ENCODE results near the gene MPND.

Gene MPND

DNA sequence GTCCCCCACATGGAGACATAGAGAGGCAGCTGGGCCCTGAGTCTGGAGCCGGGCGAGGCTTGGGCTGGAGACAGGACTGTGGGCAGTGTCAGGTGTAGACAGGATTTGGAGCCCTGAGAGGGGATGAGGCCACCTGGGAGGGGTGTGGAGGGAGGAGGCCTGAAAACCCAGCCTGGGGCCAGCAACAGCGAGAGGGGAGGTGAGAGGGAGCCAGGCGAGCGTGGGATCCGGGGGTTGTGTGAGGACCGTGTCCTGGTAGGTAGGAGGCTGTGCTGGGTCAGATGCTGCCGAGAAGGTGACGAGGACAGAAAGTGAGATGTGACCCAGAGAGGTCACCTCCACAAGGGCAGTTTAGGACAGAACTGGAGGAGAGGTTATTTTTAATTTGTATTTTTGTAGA, 7.4 kb downstream of the MPND start:
- no peak for DNase-seq

DNA sequence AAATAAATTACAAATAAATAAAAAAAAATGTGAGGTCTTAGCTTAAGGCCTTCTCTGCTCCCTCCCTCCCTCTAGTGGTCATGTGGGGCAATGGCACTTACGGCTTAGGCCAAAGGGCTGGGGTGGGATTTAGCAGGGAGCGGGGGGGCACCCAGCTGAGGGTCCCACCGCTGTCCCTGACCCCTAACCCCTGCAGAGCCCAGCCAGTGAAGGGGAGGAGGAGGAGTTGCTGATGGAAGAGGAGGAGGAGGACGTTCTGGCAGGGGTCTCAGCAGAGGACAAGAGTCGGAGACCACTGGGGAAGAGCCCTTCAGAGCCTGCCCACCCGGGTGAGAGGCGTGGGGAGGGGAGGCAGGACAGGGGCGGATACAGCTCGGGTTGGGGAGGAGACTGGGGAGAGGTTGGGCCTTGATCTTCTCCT, 9.3 kb downstream of the MPND start:
- no peak for DNase-seq

DNA sequence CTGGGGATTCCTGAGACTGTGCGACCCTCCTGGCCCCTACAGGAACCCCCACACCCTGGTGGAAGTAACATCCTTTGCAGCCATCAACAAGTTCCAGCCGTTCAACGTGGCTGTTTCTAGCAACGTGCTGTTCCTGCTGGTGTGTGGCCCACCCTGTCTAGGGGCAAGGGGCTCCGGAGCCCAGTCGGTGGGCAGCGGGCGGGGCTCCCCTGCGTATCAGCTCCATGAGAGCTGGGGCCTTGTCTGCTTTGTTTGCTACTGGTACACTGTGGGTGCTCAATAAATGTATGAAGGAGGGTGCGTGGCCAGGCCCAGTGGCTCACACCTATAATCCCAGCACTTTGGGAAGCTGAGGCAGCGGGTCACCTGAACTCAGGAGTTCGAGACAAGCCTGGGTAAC, 10.9 kb downstream of the MPND start:
- DNase-seq, result no peak

DNA sequence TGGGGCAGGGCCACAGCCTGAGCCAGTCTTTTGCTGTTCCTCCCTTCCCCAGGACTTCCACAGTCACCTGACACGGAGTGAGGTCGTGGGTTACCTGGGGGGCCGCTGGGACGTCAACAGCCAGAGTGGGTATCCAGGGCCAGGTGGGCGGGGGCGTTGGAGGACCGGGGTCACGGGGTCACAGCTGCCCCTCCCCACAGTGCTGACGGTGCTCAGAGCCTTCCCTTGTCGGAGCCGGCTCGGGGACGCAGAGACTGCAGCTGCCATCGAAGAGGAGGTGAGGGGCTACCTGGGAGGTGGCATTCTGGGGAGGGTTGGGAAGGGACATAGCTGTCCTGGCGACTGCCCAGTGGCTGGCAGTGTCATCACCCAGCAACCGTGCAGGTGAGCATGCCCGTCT, 11.5 kb downstream of the MPND start:
- no peak for DNase-seq

DNA sequence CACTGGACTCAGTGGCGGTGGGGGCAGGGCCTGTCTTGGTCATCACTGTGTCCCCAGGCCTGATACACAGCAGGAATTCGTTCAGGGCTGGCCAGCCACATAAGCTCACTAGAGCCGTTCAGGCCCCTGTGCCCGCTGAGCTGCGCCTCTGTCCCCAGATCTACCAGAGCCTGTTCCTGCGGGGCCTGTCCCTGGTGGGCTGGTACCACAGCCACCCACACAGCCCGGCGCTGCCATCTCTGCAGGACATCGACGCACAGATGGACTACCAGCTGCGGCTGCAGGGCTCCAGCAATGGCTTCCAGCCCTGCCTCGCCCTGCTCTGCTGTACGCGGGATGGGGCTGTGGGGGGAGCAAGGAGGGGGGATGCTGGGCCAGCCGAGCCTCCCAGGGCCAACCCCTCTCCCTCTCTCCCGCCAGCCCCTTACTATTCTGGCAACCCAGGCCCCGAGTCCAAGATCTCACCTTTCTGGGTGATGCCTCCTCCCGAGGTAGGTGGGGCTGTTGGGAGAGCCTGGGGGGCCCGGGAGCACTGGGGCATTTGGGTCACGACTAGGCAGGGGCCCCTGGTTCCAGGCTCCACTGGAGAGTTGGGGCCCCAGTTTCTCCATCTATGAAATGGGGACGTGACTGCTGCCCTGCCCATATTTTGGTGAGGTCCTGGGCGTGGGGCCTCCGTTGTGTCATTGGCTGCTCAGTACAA, 13.9 kb downstream of the MPND start:
- no peak for DNase-seq

DNA sequence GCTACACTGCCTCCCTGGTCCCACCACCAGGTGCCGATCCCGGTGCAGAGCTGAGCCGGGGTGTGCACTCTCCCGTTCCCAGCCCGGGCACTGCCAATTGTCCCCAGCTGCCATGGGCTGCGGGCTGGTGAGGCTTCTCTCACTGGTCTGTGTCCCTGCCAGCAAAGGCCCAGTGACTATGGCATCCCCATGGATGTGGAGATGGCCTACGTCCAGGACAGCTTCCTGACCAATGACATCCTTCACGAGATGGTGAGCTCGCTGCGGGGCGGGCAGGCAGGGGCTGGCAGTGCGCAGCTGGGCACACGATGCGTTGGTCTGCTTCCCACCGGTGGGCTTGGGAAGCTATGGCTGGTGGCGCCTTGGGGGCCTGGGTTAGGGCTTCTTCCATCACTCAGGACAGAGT, 14.6 kb downstream of the MPND start:
- no peak for DNase-seq

DNA sequence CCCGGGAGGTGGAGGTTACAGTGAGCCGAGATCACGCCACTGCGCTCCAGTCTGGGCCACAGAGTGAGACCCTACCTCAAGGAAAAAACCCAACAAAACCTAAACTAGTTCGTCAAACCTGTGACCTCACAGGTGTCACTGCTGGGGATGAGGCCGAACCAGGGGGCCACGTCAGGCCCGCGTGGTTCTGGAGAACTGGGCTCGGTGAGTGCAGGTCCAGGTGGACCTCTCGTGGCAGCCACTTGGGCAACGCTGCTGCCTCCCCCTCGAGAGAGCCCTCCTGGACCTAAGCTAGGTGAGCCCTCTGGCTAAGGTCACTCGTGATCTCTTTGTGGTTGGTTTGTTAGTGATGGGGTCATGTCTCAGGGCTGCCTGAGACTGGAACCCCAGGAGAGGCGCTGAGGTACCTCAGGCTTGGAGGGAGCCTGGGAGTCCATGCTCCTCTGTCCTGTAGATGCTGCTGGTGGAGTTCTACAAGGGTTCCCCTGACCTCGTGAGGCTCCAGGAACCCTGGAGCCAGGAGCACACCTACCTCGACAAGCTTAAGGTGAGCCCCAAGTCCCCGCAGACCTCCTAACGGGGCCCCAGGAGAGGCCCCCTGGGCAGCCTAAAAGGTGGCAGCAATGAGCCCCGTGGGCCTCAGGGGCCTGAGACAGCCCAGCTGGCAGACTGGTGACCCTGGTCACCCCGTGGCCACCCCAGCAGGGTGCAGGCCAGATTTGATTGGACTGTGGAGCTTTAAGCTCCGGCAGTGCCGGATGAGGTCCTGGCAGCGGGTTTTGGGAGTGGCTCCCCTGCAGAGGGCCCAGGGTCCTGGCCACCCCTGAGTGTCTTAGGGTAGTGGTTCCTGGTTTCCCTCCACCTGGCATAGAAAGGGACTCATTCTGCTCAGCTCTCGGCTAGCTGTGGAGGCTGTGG, 15.6 kb downstream of the MPND start:
- no peak for DNase-seq

DNA sequence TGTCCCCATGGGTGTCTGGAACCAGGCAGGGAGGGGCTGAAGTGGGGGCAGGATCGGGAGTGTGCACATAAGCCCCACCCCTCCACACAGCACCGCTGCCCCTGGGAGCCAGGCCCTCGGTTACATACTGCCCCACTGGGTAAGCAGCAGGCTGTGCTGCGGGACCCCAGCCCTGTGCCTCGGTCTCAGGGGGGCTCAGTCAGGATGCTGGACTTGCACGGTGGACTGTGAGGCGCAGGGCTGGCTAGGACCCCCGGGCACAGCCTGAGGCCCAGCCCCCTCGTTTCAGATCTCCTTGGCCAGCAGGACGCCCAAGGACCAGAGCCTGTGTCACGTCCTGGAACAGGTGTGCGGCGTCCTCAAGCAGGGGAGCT, 16.3 kb downstream of the MPND start:
- no peak for DNase-seq

DNA sequence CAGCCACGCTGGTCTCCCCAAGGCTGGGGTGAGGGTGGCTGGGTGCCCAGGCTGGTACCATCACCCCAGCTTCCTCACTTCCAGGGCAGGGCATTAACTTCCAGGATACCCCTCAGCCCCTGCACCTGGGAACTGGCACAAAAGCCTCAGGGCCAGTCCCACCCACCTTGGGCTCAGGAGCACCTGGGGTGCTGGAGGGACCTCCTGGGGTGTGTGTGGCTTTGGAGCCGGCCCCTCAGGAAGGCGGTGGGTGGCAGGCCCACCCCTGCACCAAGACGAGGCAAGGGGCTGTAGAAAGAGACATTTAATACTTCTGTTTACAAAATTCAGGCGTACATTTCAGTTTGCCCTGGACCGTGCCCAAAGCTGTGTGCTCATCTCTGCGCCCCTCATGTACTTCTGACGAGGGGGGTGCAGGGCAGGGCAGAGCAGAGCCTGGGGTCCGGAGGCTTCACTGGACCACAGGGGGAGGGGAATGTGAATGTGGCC, 16.8 kb downstream of the MPND start:
- no peak for DNase-seq

DNA sequence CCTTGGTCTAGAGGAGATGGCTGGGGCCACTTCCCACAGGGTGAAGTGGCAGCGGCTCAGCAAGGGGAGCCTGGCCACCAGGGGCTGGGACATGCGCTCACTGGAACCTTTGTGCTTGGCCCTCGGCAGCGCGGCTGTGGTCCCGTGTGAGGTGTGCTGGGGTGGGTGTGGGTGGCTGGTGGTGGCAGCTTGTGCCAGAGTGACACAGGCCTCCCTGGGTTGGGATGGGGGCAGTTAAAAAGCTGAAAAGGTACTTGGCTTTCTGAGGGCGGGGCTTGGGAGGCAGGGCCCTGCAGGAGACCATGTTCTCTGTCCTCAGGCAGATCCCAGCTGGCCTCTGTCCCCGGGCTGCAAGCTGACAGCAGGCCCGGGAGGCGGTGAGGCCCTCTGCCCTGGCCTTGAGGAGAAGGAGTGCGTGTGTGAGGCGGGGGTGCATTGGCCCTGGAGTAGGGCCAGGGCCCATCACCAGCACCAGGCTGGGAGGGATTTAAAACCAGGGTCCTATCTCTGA, 17.3 kb downstream of the MPND start:
- DNase-seq, result no peak

DNA sequence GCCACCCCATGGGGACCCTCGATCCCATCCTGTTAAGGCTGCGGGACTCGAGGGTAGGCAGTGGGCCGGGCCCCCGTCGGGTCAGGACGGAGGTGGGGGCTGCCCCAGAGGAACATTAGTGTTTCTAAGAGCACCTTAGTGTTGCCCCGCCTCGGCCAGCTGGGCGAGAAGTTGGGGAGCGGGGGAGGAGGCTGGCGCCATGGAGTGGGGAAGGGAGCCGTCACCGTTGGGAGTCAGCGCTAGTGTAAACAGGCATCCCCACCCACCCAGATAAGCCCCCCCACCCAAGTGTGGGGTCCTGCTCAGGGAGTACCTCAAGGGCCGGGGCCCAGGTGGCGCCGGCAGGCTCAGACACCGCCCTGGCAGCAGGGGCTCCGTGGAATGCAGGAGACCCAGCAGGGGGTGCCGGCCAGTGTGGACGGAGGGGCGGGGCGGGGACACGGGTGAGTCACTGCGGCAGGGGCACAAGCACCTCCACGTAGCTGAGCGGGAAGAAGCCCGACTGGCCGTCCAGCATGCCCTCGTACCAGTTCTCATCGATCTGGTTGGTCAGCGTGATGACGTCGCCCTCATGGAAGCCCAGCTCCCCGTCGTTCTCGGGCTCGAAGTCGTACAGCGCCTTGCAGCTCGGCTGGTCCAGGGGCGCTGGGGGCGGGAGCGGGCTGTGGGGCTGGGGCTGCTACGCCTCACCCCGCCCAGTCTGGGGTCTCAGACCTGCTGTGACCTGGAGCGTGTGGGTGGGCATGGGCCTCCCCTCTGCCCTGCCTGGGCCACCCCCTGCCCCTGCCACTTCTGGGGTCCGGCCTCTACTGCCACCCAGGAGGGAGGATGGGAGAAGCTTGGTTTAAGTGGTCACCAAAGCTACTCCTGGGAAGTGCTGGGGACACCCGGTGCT, 18.0 kb downstream of the MPND start:
- DNase-seq, result no peak

DNA sequence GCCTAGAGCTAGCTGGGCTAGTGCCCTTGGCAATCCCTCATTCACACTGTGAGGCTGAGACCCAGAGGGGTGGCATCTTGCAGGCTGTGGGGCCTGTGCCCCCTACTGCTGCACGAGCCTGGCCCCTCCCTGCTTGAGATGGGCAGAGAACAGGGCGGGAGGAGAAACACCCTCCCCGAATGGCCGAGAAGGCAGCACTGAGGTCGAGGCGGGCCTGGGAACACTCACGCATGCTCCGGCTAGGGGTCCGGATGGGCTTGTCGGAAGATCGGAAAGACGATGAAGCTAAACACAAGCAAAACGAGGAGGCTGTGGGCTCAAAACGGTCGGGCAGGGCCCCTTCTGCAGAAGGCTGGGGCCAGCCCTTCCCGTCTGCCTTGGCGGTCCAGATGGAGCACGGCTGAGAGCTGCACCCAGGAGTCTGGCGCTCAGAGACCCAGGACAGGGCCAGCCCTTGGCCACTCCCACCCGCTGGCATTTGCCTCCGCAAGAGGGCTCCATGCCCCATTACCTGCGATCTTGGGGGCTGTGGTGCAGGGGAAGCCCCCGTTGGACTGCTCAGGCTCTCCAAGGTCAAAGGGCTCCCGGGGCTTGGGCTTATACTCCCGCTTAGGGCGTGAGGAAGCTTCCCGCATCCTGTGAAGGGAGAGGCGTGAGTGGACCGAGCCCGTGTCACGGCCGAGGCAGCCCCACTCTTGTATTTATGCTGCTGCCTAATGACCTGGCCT, 18.9 kb downstream of the MPND start:
- no peak for DNase-seq

DNA sequence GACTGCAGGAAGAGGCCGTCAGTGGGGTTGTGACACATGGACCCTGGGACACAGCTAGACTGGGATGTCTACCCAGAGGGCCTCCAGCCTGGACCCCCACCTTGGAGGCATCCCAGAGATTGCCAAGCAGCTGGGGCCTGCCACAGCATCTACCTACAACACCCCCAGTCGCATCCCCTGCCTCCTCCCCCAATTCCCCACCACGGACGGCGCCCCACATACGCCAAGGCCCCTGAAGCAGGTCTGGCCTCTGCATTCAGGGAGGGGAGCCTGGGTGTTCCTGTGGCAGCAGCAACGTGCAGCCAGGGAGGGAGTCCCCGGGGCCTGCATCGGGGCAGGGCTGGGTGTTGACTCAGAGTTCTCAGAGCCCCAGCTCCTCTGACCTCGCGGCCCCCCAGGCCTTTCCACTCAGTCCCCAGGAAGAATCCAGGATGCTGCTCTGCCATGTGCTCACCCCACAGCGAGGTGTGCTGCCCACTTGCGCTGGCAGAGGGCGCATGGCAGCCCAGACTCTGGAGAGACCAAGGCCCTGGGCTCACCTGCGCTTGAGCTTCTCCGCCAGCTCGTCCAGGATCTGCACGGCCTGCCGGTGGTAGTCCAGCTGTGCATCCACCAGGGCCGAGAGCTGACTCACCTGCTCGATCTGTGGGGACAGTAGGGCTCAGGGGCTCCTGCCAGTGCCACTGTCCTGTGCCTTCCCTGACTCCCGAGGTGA, 19.6 kb downstream of the MPND start:
- no peak for DNase-seq

DNA sequence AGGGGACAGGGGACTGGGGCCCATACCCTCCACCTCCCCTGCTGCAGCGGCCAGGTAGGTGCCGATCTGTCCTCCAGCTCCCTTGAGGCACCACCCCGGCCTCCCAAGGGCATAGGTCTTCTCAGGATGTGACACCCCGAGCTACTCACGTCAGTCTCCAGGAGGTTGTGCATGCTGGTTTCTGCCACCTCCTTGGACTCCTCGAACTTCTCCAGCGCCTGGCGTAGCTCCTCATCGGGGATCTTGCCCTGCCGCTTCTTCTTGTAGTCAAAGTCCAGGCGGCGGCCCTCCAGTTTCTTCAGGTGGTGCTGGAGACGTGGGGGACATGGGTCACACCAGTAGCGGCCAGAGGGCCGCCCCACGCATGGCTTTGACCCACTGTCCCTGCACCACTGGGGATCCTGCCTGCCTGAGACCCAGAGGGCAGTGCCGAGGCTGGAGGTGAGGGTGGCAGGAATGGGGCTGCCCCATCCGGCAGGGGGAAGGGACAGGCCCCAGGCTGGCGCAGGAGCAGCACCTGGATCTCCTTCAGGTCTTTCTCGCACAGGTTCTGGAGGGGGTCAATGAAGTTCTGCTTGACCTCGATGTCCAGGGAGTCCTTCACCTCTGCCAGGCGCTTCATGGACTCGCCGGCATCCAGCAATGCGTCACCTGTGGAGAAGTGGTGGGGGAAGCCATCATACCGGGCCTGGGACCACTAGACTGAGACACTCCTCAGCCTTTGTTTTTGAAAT, 20.4 kb downstream of the MPND start:
- DNase-seq, result no peak

DNA sequence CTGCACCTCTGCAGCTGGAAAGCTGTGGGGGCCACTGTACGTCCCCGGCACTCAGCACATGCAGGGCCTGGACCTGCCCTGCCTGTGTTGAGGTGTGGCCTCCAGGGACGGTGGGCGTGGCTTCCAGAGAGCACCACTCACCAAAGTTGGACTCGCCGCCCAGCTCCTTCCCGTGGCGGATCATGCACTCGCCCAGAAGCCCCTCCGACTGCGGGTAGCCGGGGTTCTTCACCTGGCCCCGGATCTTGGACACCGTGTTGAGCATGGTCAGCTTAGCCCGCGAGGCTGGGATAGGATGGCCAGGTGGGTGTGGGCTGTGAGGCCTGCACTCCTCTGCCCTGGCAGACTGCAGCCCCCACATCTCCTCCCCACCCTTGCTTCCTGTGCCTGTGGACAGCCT, 22.0 kb downstream of the MPND start:
- DNase-seq, result no peak

DNA sequence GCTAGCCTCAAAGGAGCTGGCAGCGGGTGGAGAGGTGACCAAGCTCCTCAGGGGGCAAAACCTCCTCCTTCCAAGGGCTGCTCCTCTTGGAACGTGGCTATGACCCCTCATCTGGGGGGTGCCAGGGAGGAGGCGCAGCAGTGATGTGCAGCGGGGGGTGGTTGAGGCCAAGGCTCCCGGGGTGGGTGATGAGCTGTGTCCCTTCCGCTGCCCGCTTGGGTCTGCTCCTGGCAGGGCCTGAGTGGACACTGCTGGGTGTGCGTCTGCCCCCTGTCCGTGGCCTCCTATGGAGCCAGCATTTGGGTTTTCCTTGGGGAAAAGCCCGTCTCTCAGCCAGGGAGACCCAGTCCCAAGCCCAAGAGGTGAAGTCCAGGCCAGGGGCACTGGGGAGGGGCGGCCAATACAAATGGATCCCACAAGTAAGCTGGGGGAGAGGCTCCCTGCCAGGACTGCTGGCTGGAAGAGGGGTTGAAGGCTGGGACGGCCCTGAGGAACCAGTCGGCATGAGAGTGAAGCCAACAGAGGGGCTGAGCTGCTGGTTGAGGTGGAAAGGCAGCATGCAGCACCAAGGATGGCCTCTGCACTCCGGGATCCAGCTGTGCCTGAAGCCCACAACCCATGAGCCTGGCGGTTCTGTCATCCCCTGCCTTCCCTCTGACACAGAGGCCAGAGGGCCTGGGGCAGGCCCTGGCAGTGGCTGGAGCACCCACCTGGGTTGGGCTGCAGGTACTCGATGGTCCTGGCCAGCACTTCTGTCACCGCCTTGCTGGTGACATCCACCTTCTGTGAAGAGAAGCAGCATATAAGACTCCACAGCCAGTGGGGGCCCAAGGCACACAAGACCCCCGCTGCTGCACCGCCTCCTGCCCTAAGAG, 22.7 kb downstream of the MPND start:
- no peak for DNase-seq

DNA sequence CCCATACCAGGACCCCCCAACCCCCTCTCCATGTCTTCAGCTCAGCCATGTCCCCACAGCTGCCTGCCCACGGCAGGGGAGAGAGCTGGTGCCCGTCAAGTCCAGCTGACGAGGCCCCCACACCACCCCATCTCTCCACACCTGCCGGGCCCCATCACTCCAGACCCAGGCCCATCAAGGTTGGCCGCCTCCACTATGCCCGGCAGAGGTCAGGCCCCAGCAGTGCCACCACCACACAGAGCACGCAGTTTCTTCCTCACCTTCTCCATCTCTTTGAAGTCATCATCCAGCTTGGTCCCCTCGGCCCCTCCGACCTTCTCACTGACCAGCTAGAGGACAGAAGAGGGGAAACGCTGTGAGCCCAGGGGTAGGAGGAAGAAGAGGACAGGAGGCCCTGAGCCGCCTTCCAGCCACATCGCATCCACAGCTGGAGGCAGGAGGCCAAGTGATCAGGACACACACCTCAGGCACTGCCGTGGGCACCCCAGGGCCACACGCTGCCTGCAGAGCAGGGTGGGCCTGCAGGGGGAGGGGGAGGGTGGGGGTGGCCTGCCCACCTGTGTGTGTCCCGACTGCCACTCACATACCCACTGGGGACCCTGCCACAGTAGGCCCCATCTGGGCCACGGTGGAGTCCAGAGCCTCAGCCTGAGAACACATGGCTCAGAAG, 23.4 kb downstream of the MPND start:
- DNase-seq, result no peak

DNA sequence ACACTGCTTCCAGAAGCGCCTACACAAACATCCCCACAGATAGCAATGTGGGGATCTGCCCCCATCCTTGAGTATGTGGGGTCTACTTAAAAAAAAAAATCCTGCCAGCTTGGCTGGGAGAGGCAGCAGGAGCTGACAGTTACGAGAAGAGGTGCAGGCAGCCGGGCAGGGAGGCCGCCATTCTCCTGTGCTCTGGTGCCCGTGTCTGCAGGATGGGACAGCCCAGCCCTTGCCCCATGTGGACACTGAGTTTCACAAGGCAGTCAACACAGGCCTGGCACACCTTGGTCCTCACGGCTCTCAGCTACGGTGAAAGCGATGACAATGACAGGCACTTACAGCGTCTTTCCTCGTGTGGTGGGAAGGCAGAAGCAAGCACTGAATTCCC, 24.0 kb downstream of the MPND start:
- DNase-seq, result no peak

DNA sequence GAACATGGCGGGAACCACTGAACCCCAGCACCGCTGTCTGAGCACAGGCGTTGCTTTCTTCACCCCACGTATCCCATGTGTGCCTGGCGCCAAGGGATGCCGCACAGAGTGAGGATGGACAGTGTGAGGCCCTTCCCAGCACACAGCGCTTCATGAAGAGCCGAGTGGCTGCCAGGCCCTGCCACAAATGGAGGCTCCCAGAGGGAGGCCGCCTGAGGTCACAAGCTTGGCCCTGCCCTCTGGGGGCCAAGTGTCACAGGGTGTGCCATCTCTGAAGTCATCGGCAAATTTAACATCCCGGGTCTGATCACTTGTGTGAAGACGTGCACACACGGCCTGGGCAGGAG, 24.4 kb downstream of the MPND start:
- DNase-seq, result no peak

All from activated gamma-delta T cell (primary cell).